Transverse colon (tissue), 4 donors: Measurements from ENCODE around the gene PTGFRN.

Experiments
- CTCF ChIP-seq, 5 experiments: fragments of 200-600 bp in 3 of 5; fragments of 450-650 bp in 2 of 5; sonication (generic) in 3 of 5; IDR thresholded peaks; 1 replicate in 2 of 5; 2 replicates in 3 of 5; pipeline ENCODE4 v1.5.1; 2016 to 2017; ENCODE audit warnings: antibody characterized with exemption in 5 of 5, inconsistent platforms in 3 of 5, mild to moderate bottlenecking in 2 of 5, moderate library complexity in 1 of 5
- POLR2AphosphoS5 ChIP-seq, 3 donors: sonication (generic); formaldehyde crosslinking; IDR thresholded peaks; one replicate each; pipeline ENCODE4 v1.6.1; 2016; ENCODE audit warnings: antibody characterized with exemption in 3 of 3

DNA sequence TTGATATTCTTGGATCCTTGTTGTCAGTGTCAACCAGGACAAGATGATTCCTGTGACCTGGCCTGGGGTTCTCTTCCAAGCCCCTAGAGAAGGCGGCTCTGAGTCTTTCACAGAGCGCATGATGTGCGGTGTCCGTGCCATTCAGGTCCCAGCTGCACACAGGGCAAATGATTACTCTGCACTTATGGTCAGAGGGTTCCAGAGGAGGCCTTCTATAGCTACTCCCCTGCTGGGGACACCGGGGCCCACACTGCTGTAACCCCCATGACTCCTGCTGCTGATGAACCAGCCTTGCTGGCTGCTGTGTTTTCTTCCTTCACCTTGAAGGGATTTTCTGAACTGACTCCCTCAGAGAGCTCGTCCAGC, 1.5 kb downstream of the PTGFRN start:
- TF ChIP-seq CTCF (IDR thresholded peaks at IDR 0.05) (no peak), POLR2AphosphoS5 (IDR thresholded peaks at IDR 0.05) (no peak)
